Stimulated activated naive CD8-positive, alpha-beta T cell treated with anti-CD3 and anti-CD28 coated beads, Interleukin-15, amount 100 ng/mL, for 72 hours (primary cell): ENCODE data around the gene DMBT1.
"Not testable (repeated sequence)": the region's sequence is repeated elsewhere in the genome, so short reads cannot be mapped to it uniquely, and the experiment has no call there.

Source experiments
- ATAC-seq: fragments of 150-1000 bp; cut with Tn5 transposase; 2 replicates; pipeline ENCODE4 v1.10.0; 2021; ENCODE audit warnings: mild to moderate bottlenecking, moderate library complexity
- DNase-seq, 2 donors: peaks; one replicate each; pipeline ENCODE4 v3.0.0; 2021 to 2022
- H3K27ac Mint-ChIP-seq, 2 donors: one replicate each; pipeline ENCODE4 v1.8.0; 2022; ENCODE audit warnings: mild to moderate bottlenecking in 2 of 2, mixed read lengths in 2 of 2, moderate library complexity in 2 of 2
- H3K27me3 Mint-ChIP-seq: one replicate; pipeline ENCODE4 v1.8.0; 2022; ENCODE audit warnings: mixed read lengths
- H3K4me1 Mint-ChIP-seq: one replicate; pipeline ENCODE4 v1.8.0; 2022; ENCODE audit warnings: mild to moderate bottlenecking, mixed read lengths
- H3K4me3 Mint-ChIP-seq, 2 donors: one replicate each; pipeline ENCODE4 v1.8.0; 2022; ENCODE audit warnings: mild to moderate bottlenecking in 2 of 2, mixed read lengths in 2 of 2, moderate library complexity in 1 of 2
- H3K9me3 Mint-ChIP-seq, 2 donors: one replicate each; pipeline ENCODE4 v1.8.0; 2022; ENCODE audit warnings: mixed read lengths in 2 of 2

DMBT1 gene

DNA sequence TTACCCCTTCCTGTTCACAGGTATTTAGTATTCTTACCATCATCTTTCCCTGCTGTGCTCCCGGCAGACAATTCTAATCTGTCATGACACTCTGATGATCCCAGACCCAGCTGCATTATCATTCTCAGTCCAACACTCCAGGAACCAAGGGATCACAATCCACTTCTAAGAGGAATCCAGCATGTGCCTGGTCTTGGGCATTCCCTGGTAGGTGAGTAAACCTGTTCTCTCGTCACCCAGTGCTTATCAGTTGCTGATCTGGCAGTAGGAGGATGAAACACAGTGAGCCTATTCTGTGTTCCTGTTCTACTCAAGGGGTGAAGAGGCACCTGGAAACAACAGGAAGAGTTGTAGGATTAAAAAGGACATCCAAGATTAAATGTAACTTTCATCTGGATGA, 1.3 kb upstream of the DMBT1 start:
- DNase-seq (no peak), ATAC-seq (peak; percentile 44)
- no peak overlapping the region for H3K4me3 Mint-ChIP-seq
- peaks cover 36% of the 10 kb centered on the region for H3K4me1 Mint-ChIP-seq
- peaks cover 25% of the 10 kb centered on the region for H3K27me3 Mint-ChIP-seq
- no peaks in the 10 kb centered on the region for H3K9me3 Mint-ChIP-seq
- no peak overlapping the region for H3K27ac Mint-ChIP-seq

DNA sequence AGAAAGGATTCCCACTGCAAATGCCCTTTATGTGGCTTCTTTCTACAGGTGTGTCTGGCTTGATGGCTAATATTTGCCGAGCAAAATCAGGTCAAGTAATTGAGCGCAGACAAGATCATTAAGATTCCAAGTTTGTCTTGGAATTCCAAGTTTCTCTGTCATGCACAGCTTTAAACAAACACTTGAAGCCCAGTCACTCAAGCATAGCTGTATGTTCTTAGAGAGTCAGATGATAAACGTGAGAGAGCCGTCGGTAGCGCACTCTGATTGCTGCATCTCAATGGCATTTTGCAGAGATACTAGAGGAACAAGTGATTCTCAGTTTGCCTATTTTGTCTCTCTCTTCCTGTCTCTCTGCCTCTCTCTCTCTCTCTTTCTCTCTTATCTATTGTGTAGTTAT, 658 bp downstream of the DMBT1 start:
- ATAC-seq (no peak), DNase-seq (no peak)
- Mint-ChIP-seq H3K27ac (peak overlapping the region in 1 of 2 donors; percentile 2), H3K27me3 (peaks cover 22% of the 10 kb centered on the region), H3K4me1 (peaks cover 36% of the 10 kb centered on the region), H3K4me3 (no peak overlapping the region), H3K9me3 (no peaks in the 10 kb centered on the region)

DNA sequence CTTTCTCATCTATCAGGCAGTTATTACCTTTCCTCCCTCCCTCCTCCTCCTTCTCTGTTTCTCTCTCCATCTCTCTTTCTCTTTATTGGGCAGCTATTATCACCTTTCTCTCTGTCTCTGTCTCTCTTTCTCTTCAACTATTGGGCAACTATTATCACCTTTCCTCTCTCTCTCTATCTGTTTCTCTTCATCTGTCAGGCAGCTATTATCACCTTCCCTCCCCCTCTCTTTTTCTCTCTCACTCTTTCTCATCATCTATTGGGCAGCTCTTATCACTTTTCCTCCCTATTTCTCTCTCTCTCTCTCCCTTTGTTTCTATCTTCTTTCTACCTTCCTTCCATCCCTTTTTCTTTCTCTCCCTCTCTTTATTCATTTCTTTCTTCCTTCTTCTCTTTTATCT, 1.2 kb downstream of the DMBT1 start:
- Mint-ChIP-seq H3K27ac (no peak overlapping the region), H3K9me3 (no peaks in the 10 kb centered on the region), H3K4me3 (no peak overlapping the region), H3K4me1 (peaks cover 36% of the 10 kb centered on the region), H3K27me3 (peaks cover 17% of the 10 kb centered on the region)
- DNase-seq (no peak), ATAC-seq (no peak)

DNA sequence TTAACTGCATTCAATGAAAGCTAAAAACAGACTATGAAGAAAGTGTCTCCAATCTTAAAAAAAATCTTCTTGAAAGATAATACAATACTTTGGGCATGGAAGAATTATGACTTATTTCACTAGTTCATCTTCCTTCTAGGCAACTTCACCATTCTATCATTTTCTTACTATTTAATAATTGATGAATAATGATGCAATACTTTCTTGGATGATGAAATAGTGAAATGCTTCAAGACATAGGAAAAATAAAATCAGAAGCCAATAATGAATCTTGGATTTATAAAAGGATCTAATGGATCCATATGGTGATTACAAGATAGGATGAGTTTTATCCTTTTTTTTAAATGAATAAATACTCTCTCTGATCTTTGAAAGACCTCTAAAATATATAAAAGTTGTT, 4.4 kb downstream of the DMBT1 start:
- peaks cover 45% of the 10 kb centered on the region for H3K27me3 Mint-ChIP-seq

DNA sequence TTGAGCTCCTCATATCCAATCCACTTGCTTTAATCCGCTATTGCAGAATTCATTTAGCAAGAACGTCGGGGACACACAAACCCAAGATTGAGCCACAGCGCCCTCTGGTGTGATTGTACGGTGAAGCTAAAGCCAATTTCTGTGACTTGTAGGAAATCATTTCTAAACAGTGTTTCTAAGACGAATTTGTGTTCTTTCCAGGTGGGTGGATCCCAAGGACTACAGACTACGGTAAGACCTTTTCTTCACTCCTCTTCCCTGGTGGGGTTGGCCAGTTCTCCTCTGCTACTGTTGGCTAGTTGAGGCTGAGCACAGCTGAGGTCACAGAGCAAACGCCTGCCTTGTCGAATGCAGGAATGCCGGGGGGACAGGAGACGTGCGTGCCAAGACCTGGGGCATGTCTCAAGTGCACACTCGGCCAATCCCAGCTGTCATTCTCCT, 5.2 kb downstream of the DMBT1 start:
- ATAC-seq (no peak), DNase-seq (peak; percentile 63 to 64)
- Mint-ChIP-seq H3K4me1 (peaks cover 10% of the 10 kb centered on the region), H3K27me3 (peaks cover 52% of the 10 kb centered on the region), H3K4me3 (peak overlapping the region in 1 of 2 donors; percentile 49), H3K9me3 (no peaks in the 10 kb centered on the region), H3K27ac (peak overlapping the region in 1 of 2 donors; percentile 64)

More for the DNA sequence above, 4.4 kb downstream of the DMBT1 start:
- Mint-ChIP-seq H3K9me3 (no peaks in the 10 kb centered on the region), H3K4me1 (peaks cover 10% of the 10 kb centered on the region), H3K27ac (no peak overlapping the region), H3K4me3 (no peak overlapping the region)
- DNase-seq: no peak
- no peak for ATAC-seq

DNA sequence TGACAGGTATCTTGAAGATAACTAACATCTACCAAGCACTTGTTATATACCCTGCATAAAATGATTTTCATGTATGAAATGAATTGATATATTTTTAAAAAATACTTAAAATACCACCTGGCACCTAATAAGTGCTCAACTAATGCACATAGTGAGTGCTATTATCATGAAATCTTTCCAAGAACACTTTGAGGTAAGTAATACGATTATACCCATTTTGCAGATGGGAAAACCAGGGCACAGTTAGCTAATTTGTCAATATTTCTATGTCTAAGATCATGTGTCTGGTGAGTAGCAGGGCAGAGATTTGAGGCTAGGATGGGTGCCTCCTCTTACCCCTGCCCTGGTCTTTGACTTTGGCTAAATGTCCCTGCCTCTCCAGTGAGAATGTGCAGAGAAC, 6.1 kb downstream of the DMBT1 start:
- ATAC-seq: no peak
- Mint-ChIP-seq H3K27me3 (peaks cover 50% of the 10 kb centered on the region), H3K9me3 (no peaks in the 10 kb centered on the region), H3K27ac (no peak overlapping the region), H3K4me1 (peaks cover 5% of the 10 kb centered on the region), H3K4me3 (no peak overlapping the region)
- no peak for DNase-seq

DNA sequence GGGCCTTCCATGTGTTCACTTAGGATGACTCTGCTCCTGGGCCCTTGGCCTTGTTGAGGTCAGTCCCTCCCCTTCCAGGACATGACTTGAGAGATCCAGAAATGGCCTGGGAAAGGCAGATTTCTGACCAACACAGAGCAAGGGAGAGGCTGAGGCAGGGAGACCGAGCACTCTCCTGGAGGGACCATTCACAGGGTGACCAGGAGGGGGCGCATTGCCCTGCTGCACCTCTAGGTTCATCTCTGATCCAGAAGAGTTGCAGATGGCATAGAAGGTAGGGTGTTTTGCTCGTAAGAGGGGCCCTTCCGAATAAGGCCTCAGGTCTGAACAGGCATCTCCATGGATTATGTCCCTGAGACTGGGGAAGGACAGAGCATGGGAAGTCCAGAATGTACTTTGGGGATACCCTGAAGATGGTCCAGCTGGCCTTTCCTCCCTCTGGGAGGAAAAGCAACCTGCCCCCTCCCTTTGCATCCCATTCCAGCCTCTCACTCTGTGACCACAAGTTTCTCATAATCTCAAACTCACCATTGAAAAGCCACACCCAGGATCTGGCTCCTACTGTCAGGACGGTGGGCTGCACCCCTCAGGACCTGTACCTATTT, 6.6 kb downstream of the DMBT1 start:
- no peak overlapping the region for H3K27ac Mint-ChIP-seq
- no peaks in the 10 kb centered on the region for H3K9me3 Mint-ChIP-seq
- DNase-seq (peak; percentile 20 to 25), ATAC-seq (peak; percentile 55)
- H3K4me1 Mint-ChIP-seq: no peaks in the 10 kb centered on the region
- no peak overlapping the region for H3K4me3 Mint-ChIP-seq
- H3K27me3 Mint-ChIP-seq: peaks cover 50% of the 10 kb centered on the region

DNA sequence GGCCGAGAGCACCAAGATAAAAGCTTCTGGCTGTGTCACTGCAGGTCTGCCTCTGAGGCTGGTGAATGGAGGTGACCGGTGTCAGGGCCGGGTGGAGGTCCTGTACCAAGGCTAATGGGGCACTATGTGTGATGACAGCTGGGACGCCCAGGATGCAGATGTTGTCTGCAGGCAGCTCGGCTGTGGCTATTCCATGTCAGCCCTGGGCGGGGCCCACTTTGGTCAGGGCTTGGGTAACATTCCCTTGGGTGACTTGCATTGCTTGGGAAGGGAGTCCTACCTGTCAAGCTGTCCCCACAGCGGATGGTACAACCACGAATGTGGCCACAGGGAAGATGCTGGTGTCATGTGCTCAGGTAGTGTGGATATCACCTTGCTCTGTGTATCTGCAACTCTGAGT, 8.0 kb downstream of the DMBT1 start:
- DNase-seq (no peak), ATAC-seq (peak; percentile 23)
- peaks cover 48% of the 10 kb centered on the region for H3K27me3 Mint-ChIP-seq
- no peaks in the 10 kb centered on the region for H3K4me1 Mint-ChIP-seq
- H3K27ac Mint-ChIP-seq: no peak overlapping the region
- H3K9me3 Mint-ChIP-seq: no peaks in the 10 kb centered on the region
- H3K4me3 Mint-ChIP-seq: no peak overlapping the region

DNA sequence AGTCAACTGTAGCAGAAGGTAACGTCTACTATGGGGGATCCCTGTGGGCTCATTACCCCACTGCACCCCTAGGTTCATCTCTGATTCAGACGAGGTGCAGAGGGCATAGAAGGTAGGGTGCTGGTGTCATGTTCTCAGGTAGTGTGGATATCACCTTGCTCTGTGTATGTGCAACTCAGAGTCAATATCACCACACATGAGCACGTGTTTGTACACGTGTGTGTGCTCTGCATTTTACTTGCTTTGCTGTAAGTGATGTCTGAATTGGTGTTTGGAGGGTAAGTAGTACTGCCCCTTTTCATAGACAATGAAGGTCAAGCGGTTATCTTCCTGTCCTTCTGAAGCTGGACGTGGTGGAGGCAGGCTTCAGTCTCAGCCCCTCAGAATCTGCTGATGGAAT, 10.4 kb downstream of the DMBT1 start:
- DNase-seq (no peak), ATAC-seq (no peak)
- H3K9me3 Mint-ChIP-seq: peaks cover 8 to 9% of the 10 kb centered on the region in 2 donors
- H3K4me3 Mint-ChIP-seq: no peak overlapping the region
- no peaks in the 10 kb centered on the region for H3K4me1 Mint-ChIP-seq
- peaks cover 43% of the 10 kb centered on the region for H3K27me3 Mint-ChIP-seq
- H3K27ac Mint-ChIP-seq: no peak overlapping the region

DNA sequence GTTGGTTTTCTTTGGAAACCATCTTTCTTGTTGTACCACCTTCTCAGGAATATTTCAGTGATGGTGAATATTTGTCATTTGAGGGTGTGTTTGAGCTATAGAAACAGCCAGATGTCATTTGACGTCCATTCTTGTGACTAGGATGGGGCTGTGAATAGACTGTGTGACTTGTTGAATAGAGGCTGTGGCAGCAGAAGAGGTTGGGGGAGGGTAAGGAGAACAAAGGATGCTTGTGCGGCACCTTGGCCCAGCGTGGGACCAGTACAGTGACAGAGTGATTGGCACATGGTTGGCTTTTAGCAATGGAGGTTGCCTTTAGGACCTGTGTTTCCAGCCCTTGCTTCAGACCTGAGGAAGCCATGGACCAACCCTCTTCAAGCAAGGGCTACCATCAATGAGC, 11.3 kb downstream of the DMBT1 start:
- ATAC-seq (no peak), DNase-seq (no peak)
- H3K9me3 Mint-ChIP-seq: peaks cover 8 to 9% of the 10 kb centered on the region in 2 donors
- no peak overlapping the region for H3K4me3 Mint-ChIP-seq
- no peaks in the 10 kb centered on the region for H3K4me1 Mint-ChIP-seq
- H3K27ac Mint-ChIP-seq: no peak overlapping the region
- H3K27me3 Mint-ChIP-seq: peaks cover 40% of the 10 kb centered on the region

DNA sequence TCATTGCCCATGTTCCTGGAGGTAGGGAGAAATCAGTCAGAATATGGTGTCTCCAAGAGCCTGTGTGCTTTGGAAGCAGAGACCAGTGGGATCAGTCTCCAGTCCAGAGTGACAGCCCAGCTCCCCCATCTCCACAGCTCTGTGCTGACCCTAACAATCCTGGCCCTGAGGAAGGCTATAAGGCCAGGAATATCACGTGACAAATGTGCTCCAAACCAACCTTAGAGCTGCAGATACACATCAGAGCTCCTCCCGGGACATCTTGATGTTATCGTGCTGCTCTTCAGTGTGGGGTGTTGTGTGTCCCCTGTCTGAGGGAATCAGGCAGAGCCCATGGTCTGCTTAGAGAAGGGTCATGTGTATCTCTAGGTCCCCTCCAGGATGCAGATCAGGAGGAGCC, 15.2 kb downstream of the DMBT1 start:
- ATAC-seq: no peak
- Mint-ChIP-seq H3K27ac (no peak overlapping the region), H3K9me3 (peaks cover 8 to 9% of the 10 kb centered on the region in 2 donors), H3K27me3 (peaks cover 6% of the 10 kb centered on the region), H3K4me3 (no peak overlapping the region), H3K4me1 (no peaks in the 10 kb centered on the region)
- DNase-seq: no peak

DNA sequence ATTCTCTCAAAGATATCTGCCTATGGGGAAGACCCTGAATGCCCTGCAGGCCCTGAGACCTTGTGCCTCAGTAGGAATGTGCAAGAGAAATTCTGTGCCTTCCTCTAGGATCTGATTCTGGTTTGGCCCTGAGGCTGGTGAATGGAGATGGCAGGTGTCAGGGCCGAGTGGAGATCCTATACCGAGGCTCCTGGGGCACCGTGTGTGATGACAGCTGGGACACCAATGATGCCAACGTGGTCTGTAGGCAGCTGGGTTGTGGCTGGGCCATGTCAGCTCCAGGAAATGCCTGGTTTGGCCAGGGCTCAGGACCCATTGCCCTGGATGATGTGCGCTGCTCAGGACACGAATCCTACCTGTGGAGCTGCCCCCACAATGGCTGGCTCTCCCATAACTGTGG, 15.7 kb downstream of the DMBT1 start:
- Mint-ChIP-seq H3K27me3 (peaks cover under 1% of the 10 kb centered on the region), H3K9me3 (peaks cover 8 to 9% of the 10 kb centered on the region in 2 donors), H3K27ac (no peak overlapping the region), H3K4me1 (no peaks in the 10 kb centered on the region), H3K4me3 (no peak overlapping the region)
- DNase-seq: no peak
- no peak for ATAC-seq

DNA sequence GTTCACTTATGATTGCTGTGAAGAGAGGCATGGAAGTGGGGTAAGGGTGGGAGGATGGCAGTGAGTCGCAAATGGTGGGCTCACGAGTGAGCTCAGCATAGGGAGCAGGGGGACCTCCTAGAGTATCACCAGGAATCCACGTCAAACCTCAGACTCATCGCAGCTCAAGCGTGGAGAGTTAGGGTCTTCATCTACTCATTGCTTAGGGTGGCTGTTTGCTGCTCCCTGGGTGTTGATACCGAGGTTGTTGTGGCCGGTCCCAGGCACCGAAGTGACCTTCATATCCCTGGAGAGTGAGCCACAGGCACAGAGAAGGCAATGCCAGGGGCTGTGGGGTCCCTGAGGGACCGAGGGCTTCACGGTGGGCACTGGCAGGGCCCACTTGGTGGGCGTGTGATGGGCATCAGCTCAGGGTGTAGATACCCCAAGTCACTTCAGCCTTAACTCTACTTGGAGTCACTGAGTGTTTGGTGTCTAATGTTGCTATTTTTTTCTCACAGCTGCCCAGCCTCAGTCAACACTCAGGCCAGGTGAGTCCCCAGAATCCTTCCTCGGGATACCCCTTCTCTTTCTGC, 16.8 kb downstream of the DMBT1 start:
- Mint-ChIP-seq H3K4me3 (no peak overlapping the region), H3K4me1 (no peaks in the 10 kb centered on the region)
- no peak for ATAC-seq

DNA sequence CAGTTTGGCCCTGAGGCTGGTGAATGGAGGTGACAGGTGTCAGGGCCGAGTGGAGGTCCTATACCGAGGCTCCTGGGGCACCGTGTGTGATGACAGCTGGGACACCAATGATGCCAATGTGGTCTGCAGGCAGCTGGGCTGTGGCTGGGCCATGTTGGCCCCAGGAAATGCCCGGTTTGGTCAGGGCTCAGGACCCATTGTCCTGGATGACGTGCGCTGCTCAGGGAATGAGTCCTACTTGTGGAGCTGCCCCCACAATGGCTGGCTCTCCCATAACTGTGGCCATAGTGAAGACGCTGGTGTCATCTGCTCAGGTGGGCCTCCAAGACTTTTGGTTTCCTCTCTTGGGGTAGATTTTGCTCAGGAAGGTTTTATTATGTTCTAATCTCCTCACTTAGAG, 25.5 kb downstream of the DMBT1 start:
- not testable (repeated sequence) for H3K27ac Mint-ChIP-seq, ATAC-seq, H3K4me3 Mint-ChIP-seq, H3K4me1 Mint-ChIP-seq, H3K27me3 Mint-ChIP-seq, H3K9me3 Mint-ChIP-seq, DNase-seq

More for the DNA sequence above, 16.8 kb downstream of the DMBT1 start:
- Mint-ChIP-seq H3K9me3 (peaks cover 8 to 9% of the 10 kb centered on the region in 2 donors), H3K27me3 (no peaks in the 10 kb centered on the region), H3K27ac (no peak overlapping the region)
- no peak for DNase-seq

DNA sequence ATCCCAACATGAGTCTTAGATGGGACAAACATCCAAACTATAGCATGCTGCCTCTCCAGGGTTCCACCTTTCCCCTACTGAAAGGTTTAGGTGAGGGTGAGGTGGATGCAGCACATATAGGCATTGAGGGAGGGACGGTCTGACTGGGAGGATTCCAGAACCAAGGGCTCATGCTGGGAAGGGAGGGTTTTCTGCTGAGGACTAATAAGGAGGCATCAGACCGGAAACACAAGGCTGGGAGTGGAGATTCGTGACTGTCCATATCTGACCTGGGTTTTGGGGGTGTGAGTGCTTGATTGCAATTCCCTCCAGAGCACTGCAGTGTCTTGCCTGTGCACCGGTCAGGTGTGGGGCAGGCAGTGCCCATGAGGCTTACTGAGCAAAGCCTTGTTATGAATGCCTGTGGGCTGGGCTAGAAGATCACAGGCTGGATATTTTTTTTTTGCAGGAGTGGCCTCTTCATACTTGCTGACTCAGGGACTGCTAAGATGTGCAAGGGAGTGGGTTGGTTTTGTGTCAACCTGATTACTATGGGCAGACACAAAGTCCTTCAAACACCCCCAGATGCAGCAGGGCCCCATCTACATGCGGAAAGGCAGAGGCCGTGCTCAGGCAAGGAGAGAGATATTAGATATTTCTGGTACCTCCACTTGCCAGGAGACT, 26.7 kb downstream of the DMBT1 start:
- H3K27me3 Mint-ChIP-seq: peaks cover 8% of the 10 kb centered on the region

DNA sequence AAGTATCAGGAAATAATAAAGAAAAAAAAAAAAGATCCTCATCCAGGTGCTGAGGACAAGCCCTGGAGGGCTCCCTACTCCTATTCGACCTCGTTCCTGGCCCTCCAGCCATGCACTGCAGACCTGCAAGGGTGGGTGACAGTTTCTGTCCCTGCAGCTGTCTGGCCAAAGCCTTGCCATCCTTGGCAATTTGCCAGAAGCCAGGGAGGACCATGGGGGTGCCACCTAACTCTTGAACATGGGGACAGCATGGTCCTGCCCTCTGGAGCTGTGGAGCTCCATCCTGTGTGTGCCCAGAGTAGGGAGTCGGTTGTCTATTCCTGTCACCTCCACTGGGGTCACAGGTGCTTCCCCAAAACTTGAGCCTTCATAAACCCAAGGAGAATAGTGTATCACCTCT, 27.8 kb downstream of the DMBT1 start:
- Mint-ChIP-seq H3K9me3 (no peaks in the 10 kb centered on the region), H3K4me1 (no peaks in the 10 kb centered on the region), H3K4me3 (no peak overlapping the region), H3K27me3 (peaks cover 8% of the 10 kb centered on the region), H3K27ac (no peak overlapping the region)
- ATAC-seq (no peak), DNase-seq (no peak)

More for the DNA sequence above, 26.7 kb downstream of the DMBT1 start:
- ATAC-seq (no peak), DNase-seq (no peak)
- H3K27ac Mint-ChIP-seq: no peak overlapping the region
- no peaks in the 10 kb centered on the region for H3K9me3 Mint-ChIP-seq
- H3K4me3 Mint-ChIP-seq: no peak overlapping the region
- H3K4me1 Mint-ChIP-seq: no peaks in the 10 kb centered on the region
